ENCODE data around the gene COL23A1. TPM values are rescaled to one million over a fixed set of nuclear protein-coding genes. Genes with fewer than 3 reads are reported as not detected.
"Not testable (repeated sequence)": the region's sequence is repeated elsewhere in the genome, so short reads cannot be mapped to it uniquely, and the experiment has no call there.

The COL23A1 gene
- total and polyA plus RNA-seq, 8 donors, result 0.06 to 0.68 (median 0.33) TPM; not detected in 2

- peaks cover 0 to 5% (median 0%) of the 10 kb centered on the region in 3 donors for H3K36me3 ChIP-seq
- no peak for ATAC-seq
- H3K9me3 ChIP-seq, result no peaks in the 10 kb centered on the region
- H3K27ac ChIP-seq, result no peak overlapping the region
- H3K4me3 ChIP-seq, result no peak overlapping the region
- 88 to 93% methylated on average over 10 of the region's 10 CpGs for WGBS, 2 donors
- intact Hi-C loops (cut with DNase I), result no loop called here
- peaks cover 6 to 20% (median 14%) of the 10 kb centered on the region in 3 donors for H3K4me1 ChIP-seq
- TF ChIP-seq, protein P1, sequence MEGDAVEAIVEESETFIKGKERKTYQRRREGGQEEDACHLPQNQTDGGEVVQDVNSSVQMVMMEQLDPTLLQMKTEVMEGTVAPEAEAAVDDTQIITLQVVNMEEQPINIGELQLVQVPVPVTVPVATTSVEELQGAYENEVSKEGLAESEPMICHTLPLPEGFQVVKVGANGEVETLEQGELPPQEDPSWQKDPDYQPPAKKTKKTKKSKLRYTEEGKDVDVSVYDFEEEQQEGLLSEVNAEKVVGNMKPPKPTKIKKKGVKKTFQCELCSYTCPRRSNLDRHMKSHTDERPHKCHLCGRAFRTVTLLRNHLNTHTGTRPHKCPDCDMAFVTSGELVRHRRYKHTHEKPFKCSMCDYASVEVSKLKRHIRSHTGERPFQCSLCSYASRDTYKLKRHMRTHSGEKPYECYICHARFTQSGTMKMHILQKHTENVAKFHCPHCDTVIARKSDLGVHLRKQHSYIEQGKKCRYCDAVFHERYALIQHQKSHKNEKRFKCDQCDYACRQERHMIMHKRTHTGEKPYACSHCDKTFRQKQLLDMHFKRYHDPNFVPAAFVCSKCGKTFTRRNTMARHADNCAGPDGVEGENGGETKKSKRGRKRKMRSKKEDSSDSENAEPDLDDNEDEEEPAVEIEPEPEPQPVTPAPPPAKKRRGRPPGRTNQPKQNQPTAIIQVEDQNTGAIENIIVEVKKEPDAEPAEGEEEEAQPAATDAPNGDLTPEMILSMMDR (IDR thresholded peaks at IDR 0.05), result no peak
- H3K27me3 ChIP-seq, result no peaks in the 10 kb centered on the region
- DNase-seq, result no peak
- no peak for FAIRE-seq
Observed at GRCh38 chr5:178202541-178202940, 387.7 kb downstream of the COL23A1 start.

GRCh38 chr5:178201927-178202235, 388.3 kb downstream of the COL23A1 start:
- no peaks in the 10 kb centered on the region for H3K9me3 ChIP-seq
- intact Hi-C loops (cut with DNase I), result no loop called here
- no peak overlapping the region for H3K27ac ChIP-seq
- TF ChIP-seq, protein P1 (IDR thresholded peaks at IDR 0.05), result no peak
- DNase-seq, result no peak
- peaks cover 6 to 14% (median 11%) of the 10 kb centered on the region in 3 donors for H3K4me1 ChIP-seq
- peaks cover 0 to 4% (median 0%) of the 10 kb centered on the region in 3 donors for H3K36me3 ChIP-seq
- 24 to 36% methylated on average over 2 of the region's 2 CpGs for WGBS, 2 donors
- H3K4me3 ChIP-seq, result no peak overlapping the region
- FAIRE-seq, result no peak
- H3K27me3 ChIP-seq, result no peaks in the 10 kb centered on the region
- ATAC-seq, result no peak

- Histone ChIP-seq H3K4me1 (peaks cover 6 to 8% (median 6%) of the 10 kb centered on the region in 3 donors), H3K4me3 (no peak overlapping the region), H3K9me3 (no peaks in the 10 kb centered on the region), H3K36me3 (no peaks in the 10 kb centered on the region), H3K27me3 (no peaks in the 10 kb centered on the region), H3K27ac (no peak overlapping the region)
- DNase-seq (no peak), FAIRE-seq (no peak), ATAC-seq (no peak)
- WGBS, 2 donors, result 83 to 89% methylated on average over 14 of the region's 14 CpGs
- TF ChIP-seq, protein P1 (IDR thresholded peaks at IDR 0.05), result no peak
- intact Hi-C loops (cut with DNase I), result no loop called here
Observed at GRCh38 chr5:178201221-178201926, 388.8 kb downstream of the COL23A1 start.

DNA sequence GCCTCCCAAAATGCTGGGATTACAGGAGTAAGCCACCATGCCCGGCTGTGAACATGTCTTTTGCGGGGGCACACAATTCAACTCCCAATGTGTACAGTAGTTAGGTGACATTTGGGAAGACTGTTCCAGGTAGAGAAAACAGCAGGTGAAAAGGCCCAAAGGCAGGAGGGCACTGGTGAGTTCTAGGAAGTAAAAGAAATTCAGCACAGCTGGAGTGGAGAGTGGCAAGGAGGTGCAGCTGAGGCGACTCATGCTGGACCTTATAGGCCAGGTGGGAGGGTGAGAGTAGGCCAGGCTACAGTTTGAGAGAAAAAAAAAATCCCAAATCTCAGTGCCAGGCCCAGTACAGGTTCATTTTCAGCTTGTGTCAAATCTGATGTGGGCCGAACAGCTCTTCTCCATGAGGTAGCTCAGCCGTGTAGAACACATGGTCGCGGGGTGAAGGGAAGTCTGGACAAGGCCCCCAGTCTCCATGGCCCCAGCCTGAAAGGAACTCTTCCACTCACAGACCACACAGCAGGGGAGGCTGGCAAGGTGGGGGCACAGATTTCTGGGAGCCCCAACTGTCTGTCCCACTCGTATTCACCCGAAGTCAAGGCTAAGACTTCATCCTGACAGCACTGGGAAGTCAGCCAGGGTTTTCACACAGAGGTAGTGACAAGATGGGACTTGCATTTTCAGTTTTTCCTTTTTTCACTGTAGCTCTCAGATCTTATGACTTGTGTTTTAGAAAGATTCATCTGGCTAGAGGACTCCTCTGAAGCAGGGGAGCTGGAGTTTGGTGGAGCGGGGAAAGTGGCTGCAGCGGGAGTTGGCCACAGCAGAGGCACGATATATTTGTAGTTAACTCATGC, 390.4 kb downstream of the COL23A1 start:
- WGBS, 2 donors, result 76 to 79% methylated on average over 12 of the region's 12 CpGs
- H3K27ac ChIP-seq, result no peak overlapping the region
- no peaks in the 10 kb centered on the region for H3K36me3 ChIP-seq
- TF ChIP-seq, protein P1 (IDR thresholded peaks at IDR 0.05), result no peak
- no peaks in the 10 kb centered on the region for H3K27me3 ChIP-seq
- H3K4me3 ChIP-seq, result no peak overlapping the region
- ATAC-seq (no peak), FAIRE-seq (no peak), DNase-seq (no peak)
- H3K9me3 ChIP-seq, result no peaks in the 10 kb centered on the region
- H3K4me1 ChIP-seq, result no peaks in the 10 kb centered on the region
- intact Hi-C loops (cut with DNase I), result no loop called here

DNA sequence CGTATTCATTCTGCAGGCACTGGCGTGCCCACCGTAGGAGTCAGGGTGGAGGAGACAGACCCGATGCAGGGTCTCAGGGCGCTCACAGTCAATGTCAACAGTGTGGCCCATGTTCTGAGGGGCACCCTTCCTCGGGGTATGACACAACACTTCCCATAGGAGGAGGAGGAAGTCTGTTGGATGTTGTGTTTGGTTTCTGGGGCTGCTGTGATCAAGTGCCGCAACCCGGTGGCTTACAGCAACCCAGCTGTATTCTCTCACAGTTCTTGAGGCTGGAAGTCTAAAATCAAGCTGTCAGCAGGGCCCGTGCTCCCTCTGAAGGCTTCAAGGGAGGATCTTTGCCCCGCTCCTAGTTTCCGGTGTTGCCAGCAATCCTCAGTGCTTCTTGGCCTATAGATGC, 391.5 kb downstream of the COL23A1 start:
- H3K36me3 ChIP-seq, result no peaks in the 10 kb centered on the region
- DNase-seq, result no peak
- no peak overlapping the region for H3K27ac ChIP-seq
- H3K4me1 ChIP-seq, result no peaks in the 10 kb centered on the region
- 80 to 87% methylated on average over 10 to 11 of the region's 11 CpGs for WGBS, 2 donors
- no peak for FAIRE-seq
- H3K9me3 ChIP-seq, result no peaks in the 10 kb centered on the region
- H3K4me3 ChIP-seq, result no peak overlapping the region
- H3K27me3 ChIP-seq, result no peaks in the 10 kb centered on the region
- intact Hi-C loops (cut with DNase I), result no loop called here
- TF ChIP-seq, protein P1 (IDR thresholded peaks at IDR 0.05), result no peak
- no peak for ATAC-seq

DNA sequence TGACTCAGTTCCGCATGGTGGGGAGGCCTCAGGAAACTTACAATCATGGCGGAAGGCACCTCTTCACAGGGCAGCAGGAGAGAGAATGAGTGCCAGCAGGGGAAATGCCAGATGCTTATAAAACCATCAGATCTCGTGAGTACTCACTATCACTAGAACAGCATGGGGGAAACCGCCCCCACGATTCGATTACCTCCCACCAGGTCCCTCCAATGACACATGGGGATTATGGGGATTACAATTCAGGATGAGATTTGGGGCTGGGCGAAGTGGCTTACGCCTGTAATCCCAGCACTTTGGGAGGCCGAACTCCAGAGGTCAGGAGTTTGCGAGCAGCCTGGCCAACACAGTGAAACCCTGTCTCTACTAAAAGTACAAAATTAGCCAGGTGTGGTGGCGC, 392.0 kb downstream of the COL23A1 start:
- H3K4me3 ChIP-seq; FAIRE-seq; H3K36me3 ChIP-seq; intact Hi-C loops (cut with DNase I); H3K9me3 ChIP-seq; DNase-seq; H3K4me1 ChIP-seq; H3K27me3 ChIP-seq; ATAC-seq; H3K27ac ChIP-seq: not testable (repeated sequence)
- 73 to 80% methylated on average over 11 of the region's 11 CpGs for WGBS, 2 donors
